Pancreas (tissue), 10 donors: Measurements from ENCODE around the gene ASPDH. TPM values are rescaled to one million over a fixed set of nuclear protein-coding genes. Genes with fewer than 3 reads are reported as not detected.

Source experiments
- ATAC-seq, 4 donors: fragments of 200-7000 bp; cut with Tn5 transposase; one replicate each; pipeline versions ENCODE4 v1.8.0 to v1.9.1; 2020; ENCODE audit warnings: mild to moderate bottlenecking in 4 of 4, moderate library complexity in 4 of 4
- DNase-seq, 6 donors: peaks; one replicate each; pipeline ENCODE4 v3.0.0-alpha.2; 2020
- FAIRE-seq: peaks from 2 replicates; lab custom pipeline; 2012; peaks lifted over from hg19 to GRCh38; lab: Jason Lieb, UNC
- H3K27ac ChIP-seq, 4 donors: fragments of 200-600 bp; sonication (generic); 1 replicate in 3 of 4; 2 replicates in 1 of 4; pipeline versions ENCODE4 v1.5.0 to v1.8.0; 2020
- H3K27me3 ChIP-seq, 4 donors: fragments of 200-600 bp; one replicate each; pipeline ENCODE4 v1.8.0; 2021
- H3K36me3 ChIP-seq, 3 donors: fragments of 200-600 bp; sonication (generic) in 1 of 3; one replicate each; pipeline versions ENCODE4 v1.5.0 to v1.8.0; 2020 to 2021
- H3K4me1 ChIP-seq, 3 donors: fragments of 200-600 bp; one replicate each; pipeline ENCODE4 v1.8.0; 2021
- H3K4me3 ChIP-seq, 4 donors: fragments of 200-600 bp; sonication (generic) in 2 of 4; one replicate each; pipeline versions ENCODE4 v1.5.0 to v1.8.0; 2020 to 2021
- H3K9me3 ChIP-seq, 4 donors: fragments of 200-600 bp; one replicate each; pipeline ENCODE4 v1.8.0; 2021
- CTCF ChIP-seq, 4 donors: fragments of 200-600 bp; sonication (generic) in 3 of 4; IDR thresholded peaks; one replicate each; pipeline versions ENCODE4 v1.5.0 to v1.8.0; 2021; ENCODE audit warnings: antibody characterized with exemption in 4 of 4
- WGBS, 2 donors: extraction: QIAGEN DNeasy Blood & Tissue Kit; methylation state at CpG; one replicate each; pipeline ENCODE4 v1.1.7; 2013; 5-methylcytosine and 5-hydroxymethylcytosine counted together
- intact Hi-C, 3 donors: fragments of 100-400 bp; cut with DNase I; formaldehyde crosslinking; loops; one replicate each; pipeline versions ENCODE4 v1.11.1 to v1.14.2; 2022
- polyA plus RNA-seq, 2 donors: library from polyadenylated mRNA; stranded (reverse); fragments of 200-250 nt; gene quantifications; one replicate each; pipeline ENCODE4 v1.2.3, GENCODE V29; 2013
- total RNA-seq, 6 donors: library from RNA; stranded (reverse); fragmentation: NEBNext Ultra II Directional in 4 of 6; extraction: Animal tissue kit (Norgen Biotek cat#: 25700) in 4 of 6; gene quantifications; one replicate each; pipeline versions ENCODE4 v1.2.1 to v1.2.4, GENCODE V29; 2021 to 2023
- donor health status: healthy with polysubstance abuse.
- donor health status: DM: no; HTN: no; CAD: no; lungs with moderate emphysema.
- donor health status: DM: no; HTN: no; CAD: no.
- donor health status: control.
- donor health status: control.
- donor health status: Bipolar disorder and iron deficiency.
- donor health status: DM: yes; HTN: yes; CAD: no.
- donor health status: DM: no; HTN: no; CAD: no.
- donor health status: DM: no; HTN: no; CAD: no.
- donor health status: DM: yes; HTN: yes; CAD: no.

Gene ASPDH
- total and polyA plus RNA-seq, 8 donors: 0.49 to 4.6 (median 1.2) TPM; not detected in 4

- no peak for DNase-seq
- no peak for TF ChIP-seq CTCF (IDR thresholded peaks at IDR 0.05)
- Histone ChIP-seq H3K4me1 (no peaks in the 10 kb centered on the region), H3K4me3 (no peak overlapping the region), H3K27me3 (peaks cover 0 to 6% (median 0%) of the 10 kb centered on the region in 4 donors), H3K27ac (no peak overlapping the region), H3K9me3 (no peaks in the 10 kb centered on the region), H3K36me3 (no peaks in the 10 kb centered on the region)
- no peak for FAIRE-seq
- intact Hi-C loops: no loop called here
- ATAC-seq: no peak
- 39 to 56% methylated on average over 16 to 22 of the region's 22 CpGs for WGBS, 2 donors
Measured at GRCh38 chr19:50549059-50549926, 35.6 kb upstream of the ASPDH start.

- no peak for TF ChIP-seq CTCF (IDR thresholded peaks at IDR 0.05)
- H3K36me3 ChIP-seq: no peaks in the 10 kb centered on the region
- no peaks in the 10 kb centered on the region for H3K9me3 ChIP-seq
- no peak for DNase-seq
- no peaks in the 10 kb centered on the region for H3K4me1 ChIP-seq
- WGBS, 2 donors: 48 to 65% methylated on average over 31 to 45 of the region's 45 CpGs
- intact Hi-C loops: no loop called here
- no peak for FAIRE-seq
- H3K27me3 ChIP-seq: peaks cover 0 to 6% (median 0%) of the 10 kb centered on the region in 4 donors
- no peak for ATAC-seq
- no peak overlapping the region for H3K4me3 ChIP-seq
- no peak overlapping the region for H3K27ac ChIP-seq
Measured at GRCh38 chr19:50548191-50549058, 34.7 kb upstream of the ASPDH start.

GRCh38 chr19:50547385-50548190 is 33.9 kb upstream of the ASPDH start:
- Histone ChIP-seq H3K27me3 (peaks cover 0 to 6% (median 0%) of the 10 kb centered on the region in 4 donors), H3K36me3 (no peaks in the 10 kb centered on the region), H3K27ac (no peak overlapping the region), H3K9me3 (no peaks in the 10 kb centered on the region), H3K4me1 (no peaks in the 10 kb centered on the region), H3K4me3 (no peak overlapping the region)
- intact Hi-C loops: no loop called here
- ATAC-seq: no peak
- FAIRE-seq: no peak
- no peak for TF ChIP-seq CTCF (IDR thresholded peaks at IDR 0.05)
- 32 to 39% methylated on average over 18 of the region's 18 CpGs for WGBS, 2 donors
- no peak for DNase-seq

- Histone ChIP-seq H3K9me3 (no peaks in the 10 kb centered on the region), H3K27ac (no peak overlapping the region), H3K27me3 (peaks cover 0 to 6% (median 0%) of the 10 kb centered on the region in 4 donors), H3K4me1 (no peaks in the 10 kb centered on the region), H3K4me3 (no peak overlapping the region), H3K36me3 (no peaks in the 10 kb centered on the region)
- FAIRE-seq: no peak
- 40 to 59% methylated on average over 29 of the region's 29 CpGs for WGBS, 2 donors
- intact Hi-C loops: no loop called here
- no peak for DNase-seq
- no peak for TF ChIP-seq CTCF (IDR thresholded peaks at IDR 0.05)
- ATAC-seq: no peak
Measured at GRCh38 chr19:50546527-50547221, 33.0 kb upstream of the ASPDH start.
